Skeletal muscle tissue (tissue), 4 donors: ENCODE data around the gene PARP9. TPM values are rescaled to one million over a fixed set of nuclear protein-coding genes. Genes with fewer than 3 reads are reported as not detected.

Experiments
- H3K27ac ChIP-seq: one replicate; pipeline ENCODE4 v1.7.0; 2013; ENCODE audit warnings: mild to moderate bottlenecking, low read depth, low read length, inconsistent platforms
- H3K27me3 ChIP-seq, 3 donors: one replicate each; pipeline ENCODE4 v1.7.0; 2013; ENCODE audit warnings: low read length in 3 of 3; ENCODE audit not compliant: control insufficient read depth in 3 of 3, insufficient read depth in 3 of 3
- H3K36me3 ChIP-seq, 3 donors: one replicate each; pipeline ENCODE4 v1.7.0; 2013; ENCODE audit warnings: low read length in 3 of 3; ENCODE audit not compliant: control insufficient read depth in 3 of 3, insufficient read depth in 3 of 3
- H3K4me1 ChIP-seq, 3 donors: one replicate each; pipeline ENCODE4 v1.7.0; 2013; ENCODE audit warnings: low read length in 3 of 3, mild to moderate bottlenecking in 3 of 3; ENCODE audit not compliant: control insufficient read depth in 3 of 3, insufficient read depth in 3 of 3
- H3K4me3 ChIP-seq, 3 donors: one replicate each; pipeline ENCODE4 v1.7.0; 2013; ENCODE audit warnings: low read length in 3 of 3
- H3K9ac ChIP-seq, 3 donors: one replicate each; pipeline ENCODE4 v1.7.0; 2013; ENCODE audit warnings: low read length in 3 of 3, mild to moderate bottlenecking in 3 of 3, moderate library complexity in 2 of 3, low read depth in 1 of 3
- H3K9me3 ChIP-seq, 3 donors: one replicate each; pipeline ENCODE4 v1.7.0; 2013; ENCODE audit warnings: low read length in 3 of 3; ENCODE audit not compliant: control insufficient read depth in 3 of 3
- total RNA-seq: library from RNA; depleted of rRNA; stranded (reverse); fragments of >200 nt; gene quantifications from one replicate; pipeline ENCODE4 v1.2.3, GENCODE V29; 2014
- donor health status: Osteomylitis.

The PARP9 gene
- total RNA-seq: 15.1 TPM

DNA sequence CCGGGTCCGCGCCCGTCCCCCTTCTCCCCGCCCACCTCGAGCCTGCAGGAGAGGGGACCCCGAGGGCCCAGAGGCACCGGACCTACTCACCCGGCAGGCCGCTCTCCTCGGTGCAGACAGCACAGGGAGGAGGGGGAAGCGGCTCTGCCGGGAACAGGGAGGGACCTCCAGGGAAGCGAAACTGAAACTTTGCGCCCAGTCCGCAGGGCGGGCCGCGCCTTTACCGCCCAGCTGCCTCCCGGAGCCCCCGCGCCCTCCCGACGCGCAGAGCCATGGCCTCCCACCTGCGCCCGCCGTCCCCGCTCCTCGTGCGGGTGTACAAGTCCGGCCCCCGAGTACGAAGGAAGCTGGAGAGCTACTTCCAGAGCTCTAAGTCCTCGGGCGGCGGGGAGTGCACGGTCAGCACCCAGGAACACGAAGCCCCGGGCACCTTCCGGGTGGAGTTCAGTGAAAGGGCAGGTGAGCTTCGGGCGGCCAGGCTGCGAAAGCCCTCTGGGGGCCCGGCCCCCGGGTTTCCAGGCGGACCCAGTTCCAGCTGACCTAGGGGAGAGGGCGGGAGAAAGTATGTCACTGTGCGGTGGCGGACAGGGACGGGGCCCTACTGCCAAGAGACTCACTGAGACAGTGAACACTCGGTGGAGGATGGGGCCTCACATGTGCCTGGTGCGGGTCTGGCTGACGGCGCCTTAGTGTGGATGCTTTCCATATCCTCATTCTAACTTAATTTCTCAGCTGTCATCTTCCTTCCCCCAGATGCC, at the start of gene PARP9, which contains the start of gene DTX3L:
Gene PARP9, minus strand, starts transcription at position 146 of the 758 bp plus-strand sequence. CDS start 4,680 bp downstream, outside the sequence.
Gene DTX3L, plus strand, starts transcription at position 184 of the 758 bp plus-strand sequence. Its CDS starts 89 bp downstream, at position 273.
- Histone ChIP-seq H3K9ac (peak within 1 kb of the TSS; percentile 90 to 96 (median 91)), H3K4me3 (peak within 1 kb of the TSS; percentile 85 to 91 (median 89)), H3K27me3 (no peaks in the 10 kb centered on the region), H3K4me1 (peaks cover 11 to 23% (median 17%) of the 10 kb centered on the region in 3 donors), H3K36me3 (peaks cover 3 to 40% (median 27%) of the 10 kb centered on the region in 3 donors), H3K27ac (peak within 1 kb of the TSS; percentile 97), H3K9me3 (no peaks in the 10 kb centered on the region)

DNA sequence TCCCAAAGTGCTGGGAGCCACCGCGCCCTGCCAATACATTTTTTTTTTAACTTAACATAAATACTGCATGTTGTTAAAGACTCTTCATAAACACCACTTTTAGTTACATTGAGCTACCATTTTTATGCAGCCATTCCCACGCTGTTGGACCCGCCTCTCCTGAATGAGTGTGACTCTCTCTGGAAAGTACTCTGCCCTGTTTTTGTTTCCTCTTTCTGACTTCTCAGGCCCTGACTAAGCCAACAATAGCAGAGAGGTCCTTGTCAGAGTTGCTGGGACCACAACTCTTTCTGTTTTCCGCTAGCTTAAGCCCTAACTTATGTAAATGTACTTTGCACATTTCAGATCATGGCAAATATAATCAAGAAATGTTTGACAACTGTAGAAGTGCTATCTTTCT, 48.6 kb upstream of the PARP9 start:
- Histone ChIP-seq H3K36me3 (peaks cover 0 to 2% (median 0%) of the 10 kb centered on the region in 3 donors), H3K27ac (no peak overlapping the region), H3K9ac (no peak overlapping the region), H3K9me3 (no peaks in the 10 kb centered on the region), H3K4me1 (no peaks in the 10 kb centered on the region), H3K27me3 (no peaks in the 10 kb centered on the region), H3K4me3 (no peak overlapping the region)

DNA sequence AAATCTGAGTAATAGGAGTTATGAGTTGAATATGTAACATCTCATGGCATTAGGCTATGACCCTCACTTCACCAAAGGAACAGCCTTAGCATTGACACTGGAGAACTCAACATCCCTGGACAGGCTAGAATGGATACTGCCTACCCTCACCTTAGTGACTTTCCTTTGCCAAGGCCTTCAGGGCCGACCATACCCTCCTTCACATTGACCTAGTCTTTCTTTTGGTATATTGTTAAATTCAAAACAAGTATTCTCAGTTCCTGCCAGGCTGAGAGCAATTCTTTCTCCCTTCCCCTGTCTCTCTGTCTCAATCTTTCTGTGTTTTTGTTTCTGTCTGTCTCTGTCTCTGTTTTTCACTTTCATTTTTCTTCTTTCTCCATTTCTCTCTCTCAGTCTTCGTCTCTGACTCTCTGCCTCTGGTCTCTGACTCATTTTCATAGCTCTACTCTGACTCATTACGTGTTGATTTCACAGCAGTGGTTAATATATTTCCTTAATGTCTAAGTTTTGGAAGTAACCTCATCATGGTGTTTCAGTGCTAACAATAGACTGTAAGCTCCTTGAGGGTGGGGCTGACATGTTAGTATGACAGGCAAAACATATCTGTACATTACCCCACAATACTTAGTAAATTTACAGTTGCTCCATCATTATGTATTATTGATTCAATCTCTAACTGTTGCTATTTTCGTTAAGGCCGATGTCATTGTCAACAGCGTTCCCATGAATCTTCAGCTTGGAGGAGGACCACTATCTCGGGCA, 45.9 kb upstream of the PARP9 start:
- Histone ChIP-seq H3K4me3 (no peak overlapping the region), H3K36me3 (peaks cover 0 to 2% (median 0%) of the 10 kb centered on the region in 3 donors), H3K9me3 (no peaks in the 10 kb centered on the region), H3K27me3 (no peaks in the 10 kb centered on the region), H3K4me1 (no peaks in the 10 kb centered on the region), H3K27ac (peak overlapping the region; percentile 16), H3K9ac (no peak overlapping the region)

DNA sequence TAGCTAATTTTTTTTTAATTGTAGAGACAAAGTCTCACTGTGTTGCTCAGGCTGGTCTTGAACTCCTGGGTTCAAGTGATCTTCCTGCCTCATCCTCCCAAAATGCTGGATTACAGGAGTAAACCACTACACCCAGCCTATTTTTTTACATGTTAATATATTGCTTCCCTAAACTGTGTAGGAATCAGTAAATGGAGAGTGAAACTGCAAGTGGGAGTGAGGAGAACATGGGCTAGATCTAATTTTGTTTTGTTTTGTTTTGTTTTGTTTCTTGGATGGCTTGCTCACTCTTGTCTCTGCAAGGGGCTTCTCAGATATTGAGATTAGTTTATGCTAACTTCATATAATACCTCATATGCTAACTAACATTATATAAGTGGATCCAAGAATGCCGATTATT, 44.8 kb upstream of the PARP9 start:
- Histone ChIP-seq H3K9me3 (no peaks in the 10 kb centered on the region), H3K27ac (no peak overlapping the region)

DNA sequence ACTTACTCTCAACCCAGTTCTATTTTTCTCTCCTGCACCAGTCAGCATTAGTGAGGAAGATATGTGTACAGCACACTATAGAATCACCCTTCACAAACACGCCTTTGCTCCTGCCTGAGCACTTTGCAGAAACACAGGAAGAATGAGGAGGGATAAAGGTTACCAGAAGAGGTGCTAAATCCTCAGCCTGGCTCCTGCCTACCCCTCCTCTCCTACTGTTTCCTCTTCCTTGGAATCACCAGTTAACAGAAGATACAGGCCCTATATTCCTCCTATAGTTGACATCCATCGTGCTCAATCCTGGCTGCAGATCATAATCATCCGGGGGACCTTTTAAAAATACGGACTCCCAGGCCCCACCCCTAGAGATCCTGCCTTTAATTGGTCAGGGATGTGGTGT, 42.2 kb upstream of the PARP9 start:
- Histone ChIP-seq H3K9ac (no peak overlapping the region), H3K27ac (no peak overlapping the region), H3K4me3 (no peak overlapping the region), H3K4me1 (no peaks in the 10 kb centered on the region), H3K9me3 (no peaks in the 10 kb centered on the region), H3K27me3 (no peaks in the 10 kb centered on the region), H3K36me3 (peaks cover 0 to 2% (median 0%) of the 10 kb centered on the region in 3 donors)

More for the DNA sequence above, 44.8 kb upstream of the PARP9 start:
- H3K9ac ChIP-seq: no peak overlapping the region
- H3K4me1 ChIP-seq: no peaks in the 10 kb centered on the region
- no peaks in the 10 kb centered on the region for H3K27me3 ChIP-seq
- no peak overlapping the region for H3K4me3 ChIP-seq
- H3K36me3 ChIP-seq: peaks cover 0 to 2% (median 0%) of the 10 kb centered on the region in 3 donors

DNA sequence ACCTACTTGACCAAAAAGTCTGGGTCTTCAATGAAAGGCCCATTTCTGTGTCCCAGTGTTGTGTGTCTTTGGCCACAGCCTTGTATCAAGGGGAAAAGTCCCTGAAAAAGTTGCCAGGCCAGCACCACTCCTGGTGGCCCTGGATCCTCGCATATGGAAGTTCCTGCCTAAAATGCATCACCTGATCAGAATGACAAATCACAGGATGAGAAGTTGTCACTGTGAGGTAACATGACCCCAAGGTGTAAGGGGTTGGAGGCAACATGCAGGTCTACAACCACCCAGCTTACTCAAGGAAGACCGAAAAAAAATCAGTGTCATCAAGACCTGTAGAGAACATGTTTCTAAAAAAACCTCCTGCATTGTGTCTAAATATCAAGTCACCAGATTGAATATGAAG, 39.0 kb upstream of the PARP9 start:
- H3K36me3 ChIP-seq: no peaks in the 10 kb centered on the region
- no peaks in the 10 kb centered on the region for H3K4me1 ChIP-seq
- no peak overlapping the region for H3K9ac ChIP-seq
- no peaks in the 10 kb centered on the region for H3K27me3 ChIP-seq
- H3K27ac ChIP-seq: no peak overlapping the region
- H3K4me3 ChIP-seq: no peak overlapping the region
- H3K9me3 ChIP-seq: no peaks in the 10 kb centered on the region

DNA sequence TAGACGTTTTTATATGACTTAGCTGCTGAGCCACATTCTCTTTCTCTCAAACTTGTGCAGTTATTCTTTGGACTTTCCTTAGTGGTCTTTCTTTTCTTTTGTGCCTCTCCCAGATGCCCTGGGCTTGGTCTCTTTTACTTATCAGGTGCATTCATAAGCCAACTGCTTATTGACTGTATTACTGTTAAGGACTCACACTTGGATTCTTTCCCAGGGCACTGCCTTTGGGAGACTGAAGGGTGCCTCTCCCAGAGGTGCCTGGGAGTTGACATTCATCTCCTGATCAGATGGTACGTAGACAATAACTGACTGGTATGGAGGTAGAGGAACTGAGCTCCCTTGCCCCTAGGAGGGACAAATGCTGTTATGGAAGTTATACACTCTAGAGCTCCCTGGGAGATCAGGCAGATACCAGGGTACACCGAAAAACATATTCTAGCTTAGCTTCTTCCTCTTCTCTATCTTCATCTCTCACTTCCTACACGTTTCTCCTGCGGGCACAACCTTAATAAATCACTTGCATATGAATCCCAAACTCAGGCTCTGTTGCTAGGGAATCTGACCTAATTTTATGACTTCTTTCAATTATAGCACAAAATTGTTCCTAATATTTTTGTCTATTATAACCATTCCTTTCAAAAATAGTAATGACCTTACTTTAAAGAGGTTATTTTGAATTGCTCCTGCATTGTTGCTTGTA, 38.1 kb upstream of the PARP9 start:
- H3K36me3 ChIP-seq: no peaks in the 10 kb centered on the region
- no peaks in the 10 kb centered on the region for H3K4me1 ChIP-seq
- no peak overlapping the region for H3K9ac ChIP-seq
- H3K27me3 ChIP-seq: no peaks in the 10 kb centered on the region
- H3K9me3 ChIP-seq: no peaks in the 10 kb centered on the region
- H3K27ac ChIP-seq: no peak overlapping the region
- H3K4me3 ChIP-seq: no peak overlapping the region

DNA sequence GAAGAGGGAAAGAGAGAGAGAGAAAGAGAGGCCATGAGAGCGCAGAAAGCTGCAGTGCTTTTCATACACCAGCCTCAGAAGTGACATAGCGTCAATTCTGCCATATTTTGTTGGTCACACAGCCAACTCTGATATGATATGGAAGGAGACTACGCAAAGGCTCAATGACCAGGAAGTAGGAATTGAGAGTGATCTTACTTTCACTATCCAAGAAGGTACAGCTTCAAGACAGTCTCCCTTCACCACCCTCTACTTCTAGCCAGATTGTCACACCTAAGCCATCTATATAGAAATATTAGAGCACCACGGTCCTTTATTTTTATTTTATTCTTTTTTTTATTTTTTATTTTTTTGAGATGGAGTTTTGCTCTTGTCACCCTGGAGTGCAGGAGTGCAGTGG, 34.5 kb upstream of the PARP9 start:
- Histone ChIP-seq H3K9ac (no peak overlapping the region), H3K9me3 (no peaks in the 10 kb centered on the region), H3K27ac (no peak overlapping the region), H3K27me3 (no peaks in the 10 kb centered on the region), H3K4me1 (no peaks in the 10 kb centered on the region), H3K36me3 (no peaks in the 10 kb centered on the region), H3K4me3 (no peak overlapping the region)

DNA sequence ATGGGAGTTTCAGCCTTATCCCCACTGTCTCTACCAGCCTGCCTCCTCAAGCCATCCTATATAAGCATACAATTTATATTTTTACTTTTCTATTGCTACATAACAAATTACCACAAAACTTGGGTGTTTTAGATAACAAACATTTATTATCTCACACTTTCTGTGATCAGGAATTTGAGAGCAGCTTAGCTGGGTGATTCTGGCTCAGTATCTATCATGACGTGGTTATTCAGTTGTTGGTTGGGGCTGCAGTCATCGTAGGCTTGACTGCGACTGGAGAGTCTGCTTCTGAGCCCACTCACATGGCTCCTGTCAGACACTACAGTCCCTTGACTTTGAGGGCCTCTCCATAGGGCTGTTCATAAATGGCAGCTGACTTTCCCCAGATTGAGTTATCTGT, 34.1 kb upstream of the PARP9 start:
- Histone ChIP-seq H3K9me3 (no peaks in the 10 kb centered on the region), H3K27ac (no peak overlapping the region), H3K36me3 (no peaks in the 10 kb centered on the region), H3K4me3 (no peak overlapping the region), H3K4me1 (no peaks in the 10 kb centered on the region), H3K27me3 (no peaks in the 10 kb centered on the region), H3K9ac (no peak overlapping the region)
